ENCODE data around the gene ZFYVE27.

- TF ChIP-seq CTCF (IDR thresholded peaks at IDR 0.05) (no peak), POLR2A (IDR thresholded peaks at IDR 0.05) (no peak), EP300 (IDR thresholded peaks at IDR 0.05) (no peak), POLR2AphosphoS5 (IDR thresholded peaks at IDR 0.05) (no peak)
Observed at GRCh38 chr10:97778452-97779302, 41.7 kb downstream of the ZFYVE27 start.

All from suprapubic skin (tissue), 4 donors.